ENCODE results near the gene AKAP6.
"Not testable (repeated sequence)": the region's sequence is repeated elsewhere in the genome, so short reads cannot be mapped to it uniquely, and the experiment has no call there.

The AKAP6 gene

DNA sequence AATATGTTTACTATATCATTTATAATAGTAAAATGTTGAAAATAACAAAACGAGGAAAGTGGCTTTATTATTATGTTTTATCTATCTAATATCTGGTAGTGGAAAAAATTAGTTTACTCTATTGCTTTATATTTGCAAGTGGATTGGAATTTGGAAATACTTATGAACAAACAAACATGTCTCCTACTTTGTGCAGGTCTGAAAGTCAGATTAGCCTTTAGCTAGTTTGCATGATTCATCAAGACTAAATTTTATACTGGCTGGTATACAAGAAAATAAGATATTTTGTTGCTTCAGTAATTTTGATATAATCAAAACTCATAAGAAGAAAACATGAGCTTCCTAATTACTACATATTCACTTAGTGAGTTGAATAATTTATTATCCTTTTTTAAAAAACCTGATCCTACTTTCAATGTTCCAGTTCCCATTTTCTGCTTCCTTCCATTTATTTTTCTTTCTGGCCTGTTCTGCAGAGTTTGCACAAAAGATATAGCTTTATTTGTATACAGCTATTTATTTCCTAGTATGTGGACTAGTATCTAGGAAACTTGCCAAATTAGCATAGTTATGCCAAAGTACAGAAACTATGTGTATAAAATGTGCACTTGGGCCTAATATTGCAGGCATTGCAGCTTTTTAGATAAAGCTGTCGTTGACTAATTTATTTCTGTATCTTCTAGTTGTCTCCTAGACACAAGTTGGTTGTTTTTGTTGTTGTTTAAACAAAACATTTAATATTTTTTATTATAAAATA is 122.0 kb downstream of the AKAP6 start:
- no peak for DNase-seq

DNA sequence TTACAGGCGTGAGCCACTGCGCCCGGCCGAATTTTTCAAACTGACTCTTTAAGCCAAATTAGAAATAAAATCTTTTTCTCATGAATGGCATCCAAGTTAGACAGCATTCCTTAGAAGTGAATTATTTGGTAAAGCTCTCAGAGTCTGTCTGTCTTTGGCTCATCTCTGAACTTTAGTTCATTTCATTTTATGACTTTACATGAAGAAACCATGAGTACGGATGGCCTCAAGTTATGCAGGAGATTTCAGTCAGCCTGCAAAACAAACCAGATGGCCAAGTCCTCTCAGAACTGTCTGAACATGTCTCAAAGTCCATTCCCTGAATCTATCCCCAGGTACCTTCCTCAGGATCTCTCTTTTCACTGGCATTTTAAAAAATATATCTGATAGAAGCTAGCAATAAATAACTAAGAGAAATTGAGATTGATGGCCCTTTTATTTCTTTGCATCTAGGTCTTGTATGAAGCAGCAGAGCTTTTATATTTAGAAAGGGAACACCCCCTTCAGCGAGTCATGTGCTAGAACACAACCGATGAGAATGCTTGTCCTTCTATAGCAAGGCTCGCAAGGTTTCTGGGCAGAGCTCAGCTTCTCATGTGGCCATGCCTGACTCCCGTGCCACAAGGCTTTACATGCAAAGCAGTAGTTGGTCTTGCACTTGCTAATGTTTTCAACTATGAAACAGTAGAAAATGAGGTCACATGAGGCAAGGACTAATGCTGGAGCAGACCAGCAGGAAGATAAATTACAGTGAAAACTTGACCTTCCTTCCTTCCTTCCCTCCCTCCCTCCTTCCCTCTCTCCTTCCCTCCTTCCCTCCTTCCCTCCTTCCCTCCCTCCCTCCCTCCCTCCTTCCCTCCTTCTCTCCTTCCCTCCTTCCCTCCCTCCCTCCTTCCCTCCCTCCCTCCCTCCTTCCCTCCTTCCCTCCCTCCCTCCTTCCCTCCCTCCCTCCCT is 125.0 kb downstream of the AKAP6 start:
- DNase-seq, result no peak

DNA sequence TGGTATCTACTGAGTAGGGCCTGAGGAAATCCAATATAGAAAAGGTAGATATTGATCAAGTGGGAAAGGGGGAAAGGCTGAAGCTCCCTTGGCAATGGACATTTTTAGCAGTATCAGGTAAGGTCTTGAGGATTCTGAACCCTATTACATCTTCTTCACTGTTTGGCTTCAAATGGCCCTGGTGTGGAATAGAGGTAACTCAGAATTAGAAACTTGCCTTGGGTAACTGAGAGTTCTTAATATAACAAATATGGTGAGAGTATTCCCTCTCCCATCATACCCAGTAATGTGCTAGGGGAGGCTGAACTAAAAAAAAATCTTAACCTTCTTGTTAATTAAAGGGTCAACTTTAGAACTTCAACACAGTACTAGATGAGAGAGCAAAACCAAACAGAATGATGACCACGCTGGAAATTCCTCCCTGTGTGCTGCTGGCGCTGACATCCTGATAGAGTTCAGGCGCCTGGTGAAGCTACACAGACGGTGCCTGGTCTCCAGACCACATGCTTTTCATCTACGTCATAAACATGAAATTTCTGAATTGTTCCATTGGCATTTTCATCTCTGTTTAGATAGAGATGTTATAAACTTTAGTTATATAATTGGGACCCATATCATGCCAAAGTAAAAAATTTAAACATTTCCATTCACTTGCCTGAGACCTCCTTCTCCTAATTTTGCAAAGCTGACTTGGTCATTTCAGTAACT is 128.3 kb downstream of the AKAP6 start:
- DNase-seq, result no peak

DNA sequence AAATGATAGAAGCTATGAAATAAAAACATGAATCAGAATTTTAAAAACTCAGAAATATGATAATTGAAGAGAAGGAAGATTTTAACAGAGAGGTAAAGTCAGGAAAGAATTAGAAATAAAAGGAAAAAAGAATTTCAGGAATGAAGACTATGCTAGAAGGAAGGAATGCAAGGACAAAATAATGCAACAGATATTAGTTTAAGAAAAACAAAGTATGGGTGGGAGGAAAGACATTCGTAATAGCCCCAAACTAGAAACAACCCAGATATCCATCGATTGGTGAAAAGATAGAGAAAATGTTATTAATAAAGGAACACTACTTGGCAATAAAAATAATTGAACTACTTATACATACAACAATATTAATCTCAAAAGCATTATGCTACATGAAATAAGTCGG is 129.6 kb downstream of the AKAP6 start:
- DNase-seq, result no peak

DNA sequence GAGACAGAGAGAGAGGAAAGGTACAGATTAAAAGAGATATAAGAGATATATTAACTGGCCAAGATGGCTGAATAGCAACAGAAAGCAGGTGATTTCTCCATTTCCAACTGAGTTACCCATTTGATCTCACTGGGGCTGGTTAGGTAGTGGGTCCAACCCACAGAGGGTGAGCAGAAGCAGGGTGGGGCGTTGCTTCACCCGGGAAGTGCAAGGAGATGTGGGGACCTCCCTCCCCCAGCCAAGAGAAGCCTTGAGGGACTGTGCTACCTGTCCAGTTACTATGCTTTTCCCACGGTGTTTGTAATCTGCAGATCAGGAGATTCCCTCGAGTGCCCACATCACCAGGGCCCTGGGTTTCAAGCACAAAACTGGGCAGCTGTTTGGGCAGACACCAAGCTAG is 131.2 kb downstream of the AKAP6 start:
- DNase-seq, result no peak

DNA sequence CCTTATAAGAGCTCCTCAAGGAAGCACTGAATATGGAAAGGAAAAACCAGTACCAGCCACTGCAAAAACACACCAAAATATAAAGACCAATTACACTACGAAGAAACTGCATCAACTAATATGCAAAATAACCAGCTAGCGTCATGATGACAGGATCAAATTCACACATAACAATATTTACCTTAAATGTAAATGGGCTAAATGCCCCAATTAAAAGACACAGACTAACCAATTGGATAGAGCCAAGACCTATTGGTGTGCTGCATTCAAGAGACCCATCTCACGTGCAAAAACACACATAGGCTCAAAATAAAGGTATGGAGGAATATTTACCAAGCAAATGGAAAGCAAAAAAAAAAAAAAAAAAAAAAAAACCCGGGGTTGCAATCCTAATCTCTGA is 133.5 kb downstream of the AKAP6 start:
- not testable (repeated sequence) for DNase-seq

DNA sequence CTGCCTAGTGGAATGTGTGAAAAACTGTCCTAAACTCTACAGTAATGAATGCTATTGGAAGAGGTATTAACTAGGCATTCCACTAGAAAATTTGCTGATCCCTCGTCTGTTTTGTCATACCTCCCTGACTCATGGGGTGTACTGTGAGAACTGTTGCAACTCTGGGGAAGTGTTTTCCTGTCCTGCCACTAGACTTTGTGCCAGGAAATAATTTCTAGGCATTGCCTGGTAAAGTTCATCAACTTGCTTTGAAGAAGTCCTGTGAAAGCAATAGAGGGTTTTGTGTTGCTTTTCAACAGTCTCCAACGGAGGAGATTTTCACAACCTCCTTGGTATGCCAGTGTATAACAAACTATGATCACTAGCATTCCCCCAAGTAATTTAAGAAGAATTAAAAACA is 139.9 kb downstream of the AKAP6 start:
- no peak for DNase-seq

DNA sequence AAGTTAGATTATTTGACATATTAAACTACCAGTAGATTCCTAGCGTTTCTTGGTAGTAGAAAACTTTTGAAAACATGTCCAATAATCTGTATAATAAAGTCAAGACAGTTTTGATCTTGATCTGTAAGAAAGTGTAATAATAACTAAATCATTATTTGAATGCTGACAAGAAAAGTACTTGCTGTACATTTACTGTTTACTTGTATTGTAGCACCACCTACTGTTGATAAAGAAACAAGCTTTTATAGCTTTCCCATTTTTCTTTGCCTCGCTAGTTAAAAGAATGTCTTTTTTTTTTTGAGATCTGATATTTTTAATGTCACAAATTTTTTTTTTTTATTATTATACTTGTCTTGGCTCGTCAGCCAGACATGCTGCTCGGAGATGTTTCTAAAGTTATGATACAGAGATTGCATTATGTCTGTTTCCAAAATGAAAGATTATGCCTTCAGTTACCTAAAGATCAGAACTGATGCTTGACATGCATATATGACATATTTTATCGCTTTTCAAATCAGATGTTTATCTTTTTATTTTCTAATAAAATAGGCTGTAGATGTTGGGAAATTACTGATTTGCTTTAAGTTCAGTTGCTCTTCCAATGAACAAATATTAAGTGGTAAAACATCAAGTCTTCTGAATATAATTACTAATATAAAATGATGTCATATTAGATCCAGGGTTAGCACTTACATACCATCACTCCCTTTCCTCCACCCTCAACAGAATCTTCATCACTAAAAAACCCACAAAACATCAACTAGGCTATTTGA is 140.5 kb downstream of the AKAP6 start:
- no peak for DNase-seq

DNA sequence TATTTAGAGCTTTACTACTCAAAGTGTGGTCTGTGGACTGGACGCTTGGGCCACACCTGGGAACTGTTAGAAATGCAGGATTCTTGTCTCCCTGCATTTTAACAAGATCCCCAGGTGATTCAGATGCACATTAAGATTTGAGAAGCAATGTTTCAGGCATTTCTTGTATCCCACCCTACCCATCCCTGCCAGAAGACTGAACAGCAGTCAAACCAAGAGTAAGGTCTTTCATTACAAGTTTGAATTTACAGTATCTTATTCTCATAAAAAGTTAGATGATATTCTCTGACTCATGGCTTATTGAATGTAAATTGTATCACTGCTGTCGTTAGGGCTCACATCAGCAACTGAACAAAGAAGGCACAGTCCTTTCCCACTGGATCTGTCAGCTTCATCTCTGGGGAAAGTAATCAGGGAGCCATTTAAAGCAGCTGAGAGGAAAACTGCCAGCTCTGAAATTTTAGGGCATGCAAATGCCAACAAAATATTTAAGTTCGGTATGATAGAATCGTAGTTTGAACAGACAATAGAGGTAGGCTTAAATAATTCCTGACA is 141.1 kb downstream of the AKAP6 start:
- no peak for DNase-seq

DNA sequence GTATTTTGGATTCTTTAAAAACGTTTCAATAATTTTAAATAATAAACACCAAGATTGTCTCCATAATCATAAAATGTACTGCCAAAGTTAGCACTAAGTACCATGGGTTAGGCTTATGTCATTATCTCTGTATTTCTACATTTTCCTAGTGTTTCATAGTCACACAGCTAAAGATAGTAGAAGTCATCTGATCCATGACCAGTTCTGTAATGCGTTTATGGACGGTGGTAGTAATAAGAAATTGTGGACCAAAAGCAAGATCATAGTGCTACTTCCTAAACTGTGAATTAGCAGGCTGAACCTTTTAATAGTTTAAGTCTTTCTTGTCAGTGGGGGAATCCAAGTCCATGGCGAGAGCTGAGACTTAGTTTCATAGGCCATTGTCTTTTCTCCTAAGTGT is 142.1 kb downstream of the AKAP6 start:
- DNase-seq, result no peak

DNA sequence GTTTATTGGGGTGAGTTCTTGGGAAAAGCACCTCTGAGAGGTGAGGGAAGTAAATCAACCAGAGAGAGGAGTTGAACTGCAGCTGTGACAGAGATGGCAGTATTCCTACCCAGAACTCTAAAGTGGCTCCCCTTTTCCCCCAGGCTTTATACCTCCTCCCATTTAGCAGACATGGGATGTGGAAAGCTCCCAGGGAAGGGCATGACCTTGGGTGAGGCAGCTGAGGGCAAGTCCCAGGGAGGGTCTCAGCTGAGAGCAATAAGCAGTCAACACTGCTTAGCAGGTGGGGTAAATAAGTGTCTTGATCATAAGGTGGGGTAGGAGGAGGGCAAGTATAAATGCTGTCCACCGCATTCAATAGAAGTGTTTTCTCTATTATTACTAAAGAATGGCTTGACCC is 143.0 kb downstream of the AKAP6 start:
- DNase-seq, result no peak

DNA sequence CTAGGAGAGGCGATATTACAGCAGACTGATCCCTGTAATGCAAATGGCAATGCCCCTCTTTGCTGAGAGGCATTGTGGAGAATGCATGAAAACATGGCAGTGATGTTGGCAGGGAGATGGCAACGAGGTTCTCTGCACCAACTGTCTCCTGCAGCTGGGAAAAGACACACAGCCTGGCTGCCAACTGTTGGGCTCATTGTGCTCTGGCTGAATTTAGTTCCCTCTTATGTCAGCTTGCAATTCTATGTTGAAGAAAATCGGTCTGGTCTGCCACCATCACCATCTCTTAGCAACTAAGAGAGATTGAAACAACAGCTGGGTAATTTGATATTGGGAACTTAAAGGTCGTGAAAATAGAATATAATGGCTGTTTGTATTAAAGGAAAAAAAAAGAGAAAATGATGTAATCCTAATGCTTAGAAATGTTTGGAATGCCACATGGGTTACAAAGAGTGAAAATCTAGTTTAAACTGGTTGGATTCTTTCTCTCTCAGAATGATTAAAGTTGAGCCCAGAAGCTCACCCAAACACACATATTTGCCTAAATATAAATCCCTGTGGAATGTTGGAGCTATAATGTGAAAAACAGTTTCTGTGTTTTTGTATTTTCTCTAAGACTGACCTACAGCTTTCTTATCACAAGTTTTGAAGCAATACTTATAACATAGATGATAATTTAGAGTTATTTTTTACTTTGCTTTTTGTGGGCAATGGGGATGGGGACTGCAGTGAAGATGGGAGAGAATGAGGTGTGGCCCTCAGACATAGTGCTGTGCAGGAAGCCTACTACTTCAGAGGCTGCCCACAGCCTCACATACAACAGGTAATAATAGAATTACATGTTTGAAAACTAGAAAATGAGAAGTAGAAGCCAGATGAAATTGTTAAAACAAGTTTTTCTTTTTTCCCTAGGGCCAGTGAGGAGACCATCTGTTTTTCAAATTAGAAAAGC is 143.7 kb downstream of the AKAP6 start:
- DNase-seq, result no peak

DNA sequence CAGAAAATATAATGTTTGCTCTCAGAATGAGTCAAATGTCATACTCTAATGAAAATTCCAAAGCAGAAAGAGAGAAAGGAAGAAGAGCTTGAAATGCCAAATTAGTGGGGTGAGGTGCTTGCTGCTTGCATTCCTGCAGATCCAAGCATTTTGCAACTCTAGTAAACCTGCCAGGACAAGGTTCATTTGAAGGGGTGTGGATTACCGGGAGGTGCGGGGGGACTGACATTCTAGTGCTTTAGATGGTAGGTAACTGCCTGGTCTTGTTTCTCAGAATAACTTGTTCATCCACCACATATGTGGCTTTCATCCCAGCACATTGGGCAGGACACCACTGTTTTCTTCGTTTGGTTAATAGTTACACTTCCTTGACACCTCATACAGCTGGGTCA is 144.4 kb downstream of the AKAP6 start:
- DNase-seq, result no peak

DNA sequence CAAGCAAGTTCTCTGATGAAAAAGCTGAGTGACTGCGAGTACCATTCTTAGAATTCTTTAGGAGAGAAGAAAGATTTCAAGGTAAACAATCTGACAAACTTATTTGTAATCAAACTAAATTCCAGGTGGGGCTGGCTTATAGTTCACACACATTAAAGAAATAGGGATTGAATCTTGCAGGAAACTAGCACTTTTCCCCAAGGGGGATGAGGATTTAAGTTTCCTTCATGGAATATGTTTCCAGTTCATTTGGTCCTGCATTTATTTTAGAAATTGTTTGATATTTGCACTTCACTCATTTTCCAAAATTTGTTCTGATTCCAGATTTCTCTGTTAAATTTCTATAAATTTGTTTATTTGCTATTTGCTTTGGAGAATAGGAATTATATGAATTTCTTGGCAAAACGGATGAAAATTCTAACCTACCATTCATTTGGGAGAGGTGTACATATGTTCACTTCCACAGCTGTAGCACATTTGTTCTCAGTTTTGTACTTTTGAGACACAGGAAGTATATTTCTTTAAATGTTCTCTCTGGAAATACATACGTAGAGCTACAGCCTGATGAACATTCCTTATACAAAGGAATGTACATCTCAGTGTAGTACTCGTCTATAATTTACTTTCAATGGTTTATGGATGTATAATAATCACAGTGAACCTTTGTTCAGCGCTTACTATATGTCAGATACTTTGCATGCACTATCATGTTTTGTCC is 145.5 kb downstream of the AKAP6 start:
- no peak for DNase-seq

DNA sequence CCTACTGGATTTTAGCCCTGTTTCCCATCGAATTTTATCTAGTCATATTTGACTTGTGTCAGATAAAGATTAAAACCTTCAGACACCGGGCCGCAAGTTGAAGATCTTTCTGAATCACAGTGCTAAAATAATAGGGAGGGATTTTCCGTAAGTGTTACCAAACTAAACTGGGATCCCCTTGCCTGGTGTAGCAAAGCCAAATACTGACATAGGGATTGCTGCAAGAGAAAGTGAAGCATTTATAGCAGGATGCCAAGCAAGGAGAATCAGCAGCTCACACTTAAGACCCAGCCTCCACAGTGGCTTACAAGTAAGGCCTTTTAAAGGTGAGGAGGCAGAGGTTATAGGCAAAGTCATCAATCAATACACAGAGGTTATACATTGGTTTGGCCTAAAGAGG is 147.4 kb downstream of the AKAP6 start:
- DNase-seq, result no peak

DNA sequence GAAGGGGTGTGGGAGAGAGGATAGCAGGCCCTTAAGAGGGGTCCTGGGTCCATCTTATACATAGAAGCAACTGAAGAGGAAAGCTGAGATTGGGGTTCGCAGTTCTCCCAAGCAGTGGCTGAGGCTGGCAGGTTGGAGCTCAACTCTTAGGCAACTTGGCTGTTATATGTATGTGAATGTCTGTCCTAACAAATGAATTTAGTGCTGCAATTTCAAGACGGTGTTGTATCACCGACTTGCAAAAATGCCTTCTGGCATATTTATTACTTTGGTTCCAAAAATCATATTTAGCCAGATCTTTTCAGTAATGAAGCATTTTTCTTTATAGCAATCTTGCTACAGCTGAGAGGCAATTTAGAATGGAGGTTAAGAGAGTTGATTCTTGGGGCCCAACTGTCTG is 148.3 kb downstream of the AKAP6 start:
- DNase-seq, result no peak

DNA sequence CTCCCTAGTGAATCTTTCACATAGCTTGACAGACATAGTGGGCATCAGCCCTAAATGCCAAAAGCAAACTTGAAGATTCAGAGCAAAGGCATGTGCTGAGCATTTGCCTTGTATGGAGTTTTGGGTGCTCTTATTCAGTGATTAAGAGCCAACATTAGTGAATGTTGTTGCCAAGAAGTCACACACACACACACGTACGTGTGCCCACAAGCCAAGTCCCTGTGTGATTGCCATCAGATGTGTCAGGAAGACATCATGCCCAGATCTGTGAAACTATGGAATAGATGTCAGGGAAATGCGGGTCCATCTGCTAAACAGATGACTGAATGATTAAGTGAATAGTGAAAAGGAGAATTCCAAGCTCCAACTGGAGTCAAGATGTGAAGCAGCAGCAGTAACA is 149.0 kb downstream of the AKAP6 start:
- no peak for DNase-seq

DNA sequence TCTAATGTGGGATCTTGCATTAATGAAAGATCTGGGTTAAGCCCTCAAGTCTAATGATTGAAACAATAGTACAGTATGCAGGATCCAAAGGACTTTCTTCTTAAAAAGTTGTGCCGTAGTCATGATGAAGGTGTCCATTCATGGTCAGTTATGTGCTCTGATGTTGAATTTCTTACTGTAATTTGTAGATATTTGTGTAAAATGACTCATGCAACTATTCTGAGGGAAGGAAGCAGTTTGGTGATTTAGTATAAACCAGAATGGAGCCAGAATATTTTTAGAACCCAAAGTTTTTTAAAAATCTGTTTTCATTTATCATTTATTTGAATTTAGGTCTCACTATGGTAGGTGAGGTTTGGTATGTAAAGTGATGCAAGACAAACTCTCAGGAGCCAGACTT is 151.2 kb downstream of the AKAP6 start:
- DNase-seq, result no peak

DNA sequence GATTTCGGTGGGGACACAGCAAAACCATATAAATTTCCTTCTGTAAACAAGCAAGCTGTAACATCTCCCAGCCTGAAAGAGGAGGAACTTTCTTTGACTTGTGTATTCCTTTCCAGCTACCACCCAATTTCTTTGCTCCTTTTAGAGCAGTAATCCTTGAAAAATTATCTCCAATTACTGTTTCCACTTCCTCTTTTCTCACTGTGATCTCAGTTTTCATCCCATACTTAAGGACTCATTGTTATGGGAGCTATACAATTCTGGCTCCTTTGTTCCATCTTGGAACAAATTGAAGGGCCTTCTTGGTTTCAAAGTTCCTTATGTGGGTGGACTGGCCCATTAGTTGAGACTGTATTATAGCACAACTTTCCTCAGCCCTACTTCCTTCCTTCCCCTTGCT is 152.6 kb downstream of the AKAP6 start:
- no peak for DNase-seq

DNA sequence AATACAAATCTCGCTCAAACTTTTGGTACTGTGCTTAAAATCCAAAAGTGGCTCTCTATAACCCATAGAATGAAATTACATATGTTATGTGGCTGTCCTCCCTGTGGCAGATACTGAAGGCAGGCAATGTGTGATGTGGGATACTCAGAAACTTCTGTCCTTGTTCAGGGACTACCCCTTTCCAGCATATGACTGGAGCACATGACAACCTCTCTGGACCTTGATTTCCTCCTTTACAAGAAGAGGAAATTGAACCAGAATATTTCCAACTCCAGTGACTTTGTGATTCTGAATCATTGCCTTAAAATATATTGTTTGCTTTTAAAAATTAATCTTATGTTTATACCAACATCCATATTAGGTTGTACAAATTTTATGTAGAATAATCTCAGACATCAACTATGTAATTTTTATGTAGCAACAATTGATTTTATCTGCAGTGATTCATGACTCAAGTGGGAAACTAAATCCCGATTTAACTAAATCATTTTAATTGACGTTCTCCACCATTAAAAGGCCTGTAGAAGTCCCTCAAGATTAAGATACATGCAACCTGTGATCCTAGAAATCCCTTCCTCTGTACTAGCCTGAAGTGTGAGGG is 162.4 kb downstream of the AKAP6 start:
- no peak for DNase-seq
